ENCODE measurements around the gene GEMIN4.

DNA sequence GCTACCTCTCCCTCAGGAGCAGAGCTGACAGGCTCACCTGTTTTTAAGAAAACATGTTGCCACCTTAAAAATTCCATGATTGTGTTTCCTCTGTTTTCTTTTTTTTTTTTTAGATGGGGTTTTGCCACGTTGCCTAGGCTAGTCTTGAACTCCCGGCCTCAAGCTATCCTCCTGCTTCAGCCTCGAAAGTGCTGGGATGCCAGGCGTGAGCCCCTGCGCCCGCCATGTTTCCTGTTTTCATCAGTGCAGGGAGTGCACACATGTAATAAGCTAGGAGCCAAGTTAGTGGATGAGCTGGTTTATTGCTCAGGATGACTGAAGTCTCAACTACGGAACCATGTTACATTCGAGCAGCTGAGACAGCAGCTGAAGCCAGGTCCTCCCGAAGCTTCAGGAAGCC lies 43.7 kb upstream of the GEMIN4 start:
- no peak for TF ChIP-seq CTCF (conservative IDR thresholded peaks at IDR 0.05 in 1 of 2, IDR thresholded peaks at IDR 0.05 in 1 of 2; ENCODE audit: extremely low read depth in 1 of 2, insufficient read depth in 1 of 2, low read depth in 1 of 2, low read length in 2 of 2)
- no peak for TF ChIP-seq EZH2 (IDR thresholded peaks at IDR 0.05; ENCODE audit: borderline replicate concordance, low read length)

Measured in mammary epithelial cell (primary cell).